ENCODE data around the gene MAD1L1.
"Not testable (repeated sequence)": the region's sequence is repeated elsewhere in the genome, so short reads cannot be mapped to it uniquely, and the experiment has no call there.

MAD1L1 gene

GRCh38 chr7:1846331-1847065 is 386.2 kb downstream of the MAD1L1 start:
- Histone ChIP-seq H3K9me3 (ENCODE audit: control insufficient read depth in 2 of 2, low read length in 2 of 2) (no peaks in the 10 kb centered on the region), H3K27ac (ENCODE audit: low read depth in 2 of 2, low read length in 2 of 2) (no peak overlapping the region), H3K9ac (ENCODE audit: low read depth in 1 of 2, low read length in 2 of 2) (no peak overlapping the region), H3K36me3 (ENCODE audit: control insufficient read depth in 2 of 2, insufficient read depth in 2 of 2, low read length in 2 of 2) (no peaks in the 10 kb centered on the region), H3K27me3 (ENCODE audit: control insufficient read depth in 2 of 2, insufficient read depth in 2 of 2, low read length in 2 of 2) (no peaks in the 10 kb centered on the region), H3K4me3 (ENCODE audit: low read length in 2 of 2) (no peak overlapping the region), H3K4me1 (ENCODE audit: control insufficient read depth in 2 of 2, insufficient read depth in 2 of 2, low read length in 2 of 2) (no peaks in the 10 kb centered on the region)

DNA sequence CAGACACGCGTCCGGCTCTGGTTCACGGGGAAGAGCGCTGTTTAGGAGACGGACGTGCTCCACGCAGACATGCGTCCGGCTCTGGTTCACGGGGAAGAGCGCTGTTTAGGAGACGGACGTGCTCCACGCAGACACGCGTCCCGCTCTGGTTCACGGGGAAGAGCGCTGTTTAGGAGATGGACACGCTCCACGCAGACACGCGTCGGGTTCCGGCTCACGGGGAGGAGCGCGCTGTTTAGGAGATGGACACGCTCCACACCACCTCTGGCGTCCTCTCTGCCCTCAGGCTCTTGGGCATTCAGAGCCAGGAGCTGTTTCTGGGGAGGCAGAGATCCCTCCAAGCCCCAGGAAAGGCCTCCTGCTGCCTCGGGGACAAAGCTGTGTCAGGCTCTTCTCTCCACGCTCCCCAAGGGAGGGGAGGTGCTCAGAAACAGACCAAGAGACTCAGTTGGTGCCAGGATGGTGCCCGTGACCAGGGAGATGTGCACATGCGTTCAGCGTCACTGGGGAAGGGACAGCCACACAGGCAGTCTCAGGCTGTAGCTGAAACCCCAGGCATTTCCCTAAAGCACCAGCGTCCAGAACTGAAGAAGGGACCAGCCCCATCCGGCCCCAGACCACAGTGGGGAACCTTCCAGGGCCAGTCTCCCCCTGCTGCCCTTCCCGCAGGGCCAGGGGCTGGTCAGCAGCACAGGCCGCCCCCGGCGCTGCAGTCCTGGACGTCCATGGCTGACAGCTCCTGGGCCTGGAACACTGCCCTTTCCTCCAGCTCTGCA is 387.0 kb downstream of the MAD1L1 start:
- H3K9ac ChIP-seq (ENCODE audit: low read depth in 1 of 2, low read length in 2 of 2) = no peak overlapping the region
- no peak overlapping the region for H3K27ac ChIP-seq (ENCODE audit: low read depth in 2 of 2, low read length in 2 of 2)
- H3K4me1 ChIP-seq (ENCODE audit: control insufficient read depth in 2 of 2, insufficient read depth in 2 of 2, low read length in 2 of 2) = no peaks in the 10 kb centered on the region
- H3K9me3 ChIP-seq (ENCODE audit: control insufficient read depth in 2 of 2, low read length in 2 of 2) = no peaks in the 10 kb centered on the region
- no peaks in the 10 kb centered on the region for H3K27me3 ChIP-seq (ENCODE audit: control insufficient read depth in 2 of 2, insufficient read depth in 2 of 2, low read length in 2 of 2)
- no peaks in the 10 kb centered on the region for H3K36me3 ChIP-seq (ENCODE audit: control insufficient read depth in 2 of 2, insufficient read depth in 2 of 2, low read length in 2 of 2)
- H3K4me3 ChIP-seq (ENCODE audit: low read length in 2 of 2) = no peak overlapping the region

DNA sequence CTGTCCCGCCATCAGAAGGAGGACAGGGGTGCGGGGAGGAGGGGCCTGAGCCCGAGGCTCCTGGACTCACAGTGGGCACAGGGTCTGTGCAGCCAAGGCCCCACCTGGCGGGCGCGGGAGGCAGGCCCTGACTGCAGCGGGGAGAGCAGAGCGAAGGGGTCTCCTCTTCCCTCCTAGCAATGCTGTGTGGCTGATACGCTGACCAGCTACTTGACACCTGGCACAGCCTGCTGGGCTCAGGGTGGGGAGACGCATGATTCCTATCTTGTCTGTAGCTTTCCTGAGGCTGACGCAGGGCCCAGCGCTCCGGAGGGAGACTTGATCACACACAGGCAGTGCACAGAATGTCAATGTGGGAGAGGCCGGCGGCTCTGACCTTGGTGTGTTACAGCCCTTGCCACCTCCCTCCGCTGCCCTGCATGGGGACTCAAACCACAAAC is 387.8 kb downstream of the MAD1L1 start:
- Histone ChIP-seq H3K9ac (ENCODE audit: low read depth in 1 of 2, low read length in 2 of 2) (no peak overlapping the region), H3K4me3 (ENCODE audit: low read length in 2 of 2) (no peak overlapping the region), H3K27me3 (ENCODE audit: control insufficient read depth in 2 of 2, insufficient read depth in 2 of 2, low read length in 2 of 2) (no peaks in the 10 kb centered on the region), H3K4me1 (ENCODE audit: control insufficient read depth in 2 of 2, insufficient read depth in 2 of 2, low read length in 2 of 2) (no peaks in the 10 kb centered on the region), H3K9me3 (ENCODE audit: control insufficient read depth in 2 of 2, low read length in 2 of 2) (no peaks in the 10 kb centered on the region), H3K36me3 (ENCODE audit: control insufficient read depth in 2 of 2, insufficient read depth in 2 of 2, low read length in 2 of 2) (no peaks in the 10 kb centered on the region), H3K27ac (ENCODE audit: low read depth in 2 of 2, low read length in 2 of 2) (no peak overlapping the region)

DNA sequence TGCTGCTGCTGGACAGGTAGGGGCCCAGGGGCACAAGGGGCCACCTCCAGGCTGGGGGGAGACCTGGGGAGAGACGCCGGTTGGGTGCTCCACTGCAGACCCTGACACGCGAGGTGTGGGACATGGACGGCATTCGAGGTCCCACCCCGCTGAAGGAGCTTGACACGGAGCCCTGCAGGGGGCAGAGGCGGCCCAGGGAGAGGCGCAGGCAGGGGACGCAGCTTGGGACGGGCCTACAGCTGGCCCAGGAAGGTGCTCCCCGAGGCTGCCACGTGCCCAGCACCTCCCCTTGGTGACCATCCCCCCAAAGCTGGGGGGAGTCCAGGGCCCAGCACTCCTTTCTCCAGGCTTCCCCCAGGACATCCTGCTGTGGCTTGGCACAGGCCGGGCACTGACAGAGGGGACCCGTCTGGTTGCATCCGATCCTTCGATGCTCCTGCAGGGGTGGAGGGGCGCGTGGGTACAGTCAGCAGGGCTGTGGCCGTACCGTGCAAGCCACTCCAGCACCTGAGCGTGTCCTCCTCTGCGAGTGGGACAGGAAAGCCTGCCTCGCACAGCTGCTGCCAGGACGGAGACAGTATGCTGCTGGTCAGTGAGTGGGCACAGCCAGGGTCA is 388.3 kb downstream of the MAD1L1 start:
- Histone ChIP-seq H3K36me3 (ENCODE audit: control insufficient read depth in 2 of 2, insufficient read depth in 2 of 2, low read length in 2 of 2) (no peaks in the 10 kb centered on the region), H3K9me3 (ENCODE audit: control insufficient read depth in 2 of 2, low read length in 2 of 2) (no peaks in the 10 kb centered on the region), H3K4me1 (ENCODE audit: control insufficient read depth in 2 of 2, insufficient read depth in 2 of 2, low read length in 2 of 2) (no peaks in the 10 kb centered on the region), H3K4me3 (ENCODE audit: low read length in 2 of 2) (no peak overlapping the region), H3K27ac (ENCODE audit: low read depth in 2 of 2, low read length in 2 of 2) (no peak overlapping the region), H3K27me3 (ENCODE audit: control insufficient read depth in 2 of 2, insufficient read depth in 2 of 2, low read length in 2 of 2) (no peaks in the 10 kb centered on the region), H3K9ac (ENCODE audit: low read depth in 1 of 2, low read length in 2 of 2) (no peak overlapping the region)

GRCh38 chr7:1843921-1844335 is 388.8 kb downstream of the MAD1L1 start:
- Histone ChIP-seq H3K27ac (ENCODE audit: low read depth in 2 of 2, low read length in 2 of 2) (no peak overlapping the region), H3K9ac (ENCODE audit: low read depth in 1 of 2, low read length in 2 of 2) (no peak overlapping the region)

GRCh38 chr7:1843271-1843861 is 389.4 kb downstream of the MAD1L1 start:
- H3K36me3 ChIP-seq (ENCODE audit: control insufficient read depth in 2 of 2, insufficient read depth in 2 of 2, low read length in 2 of 2) = no peaks in the 10 kb centered on the region
- no peak overlapping the region for H3K9ac ChIP-seq (ENCODE audit: low read depth in 1 of 2, low read length in 2 of 2)
- H3K27ac ChIP-seq (ENCODE audit: low read depth in 2 of 2, low read length in 2 of 2) = no peak overlapping the region
- H3K4me3 ChIP-seq (ENCODE audit: low read length in 2 of 2) = no peak overlapping the region
- no peaks in the 10 kb centered on the region for H3K27me3 ChIP-seq (ENCODE audit: control insufficient read depth in 2 of 2, insufficient read depth in 2 of 2, low read length in 2 of 2)
- H3K9me3 ChIP-seq (ENCODE audit: control insufficient read depth in 2 of 2, low read length in 2 of 2) = no peaks in the 10 kb centered on the region
- no peaks in the 10 kb centered on the region for H3K4me1 ChIP-seq (ENCODE audit: control insufficient read depth in 2 of 2, insufficient read depth in 2 of 2, low read length in 2 of 2)

More at GRCh38 chr7:1843921-1844335, 388.8 kb downstream of the MAD1L1 start:
- H3K4me3 ChIP-seq (ENCODE audit: low read length in 2 of 2) = no peak overlapping the region
- H3K4me1 ChIP-seq (ENCODE audit: control insufficient read depth in 2 of 2, insufficient read depth in 2 of 2, low read length in 2 of 2) = no peaks in the 10 kb centered on the region
- no peaks in the 10 kb centered on the region for H3K36me3 ChIP-seq (ENCODE audit: control insufficient read depth in 2 of 2, insufficient read depth in 2 of 2, low read length in 2 of 2)
- H3K9me3 ChIP-seq (ENCODE audit: control insufficient read depth in 2 of 2, low read length in 2 of 2) = no peaks in the 10 kb centered on the region
- no peaks in the 10 kb centered on the region for H3K27me3 ChIP-seq (ENCODE audit: control insufficient read depth in 2 of 2, insufficient read depth in 2 of 2, low read length in 2 of 2)

DNA sequence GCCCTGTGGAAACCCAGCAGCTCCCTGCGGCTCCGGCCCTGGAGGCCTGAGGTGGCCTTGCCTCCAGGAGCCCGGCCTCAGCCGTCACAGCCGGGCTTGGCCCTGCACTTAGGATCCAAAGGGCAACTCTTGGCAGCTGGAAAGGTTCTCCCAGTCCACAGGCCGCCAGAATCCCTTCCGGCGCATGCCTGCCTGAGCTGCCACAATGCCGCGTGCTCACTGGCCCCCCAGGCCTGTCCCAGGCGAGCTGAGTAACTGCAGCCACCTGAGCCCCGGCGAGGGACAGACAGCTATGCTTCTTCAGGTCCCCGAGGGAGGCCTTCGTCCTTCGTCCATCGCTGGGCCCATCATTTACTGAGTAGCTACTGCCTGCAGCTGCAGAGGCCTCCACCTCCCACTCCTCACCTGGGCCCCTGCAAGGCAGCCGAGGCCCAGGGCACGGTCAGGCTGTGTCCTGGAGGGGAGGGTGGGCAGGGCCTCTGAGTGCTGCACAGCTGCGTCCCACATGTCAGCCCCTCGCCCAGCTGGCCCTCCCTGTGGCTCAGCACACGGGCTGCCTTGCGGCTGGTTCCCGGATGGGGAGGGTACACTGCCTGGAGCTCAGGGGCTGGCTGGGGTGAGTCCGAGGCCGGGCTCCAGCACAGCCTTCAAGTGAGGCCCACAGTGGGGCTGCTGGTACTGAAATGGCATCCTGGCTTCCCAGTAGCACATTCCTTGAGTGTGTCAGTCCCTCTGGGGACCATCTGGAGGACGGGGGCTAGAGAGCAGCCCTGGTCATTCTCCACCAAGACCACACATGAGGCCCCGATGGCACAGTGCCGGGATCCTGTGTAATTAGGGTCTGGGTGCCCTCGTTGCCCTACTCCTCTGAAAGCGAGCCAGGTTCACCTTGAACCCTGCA is 390.2 kb downstream of the MAD1L1 start:
- no peaks in the 10 kb centered on the region for H3K27me3 ChIP-seq (ENCODE audit: control insufficient read depth in 2 of 2, insufficient read depth in 2 of 2, low read length in 2 of 2)
- H3K4me1 ChIP-seq (ENCODE audit: control insufficient read depth in 2 of 2, insufficient read depth in 2 of 2, low read length in 2 of 2) = no peaks in the 10 kb centered on the region
- H3K36me3 ChIP-seq (ENCODE audit: control insufficient read depth in 2 of 2, insufficient read depth in 2 of 2, low read length in 2 of 2) = no peaks in the 10 kb centered on the region
- no peak overlapping the region for H3K9ac ChIP-seq (ENCODE audit: low read depth in 1 of 2, low read length in 2 of 2)
- H3K4me3 ChIP-seq (ENCODE audit: low read length in 2 of 2) = no peak overlapping the region
- no peak overlapping the region for H3K27ac ChIP-seq (ENCODE audit: low read depth in 2 of 2, low read length in 2 of 2)
- H3K9me3 ChIP-seq (ENCODE audit: control insufficient read depth in 2 of 2, low read length in 2 of 2) = no peaks in the 10 kb centered on the region

- not testable (repeated sequence) for H3K27me3 ChIP-seq (ENCODE audit: control insufficient read depth in 2 of 2, insufficient read depth in 2 of 2, low read length in 2 of 2); H3K4me3 ChIP-seq (ENCODE audit: low read length in 2 of 2); H3K4me1 ChIP-seq (ENCODE audit: control insufficient read depth in 2 of 2, insufficient read depth in 2 of 2, low read length in 2 of 2); H3K27ac ChIP-seq (ENCODE audit: low read depth in 2 of 2, low read length in 2 of 2); H3K9me3 ChIP-seq (ENCODE audit: control insufficient read depth in 2 of 2, low read length in 2 of 2); H3K36me3 ChIP-seq (ENCODE audit: control insufficient read depth in 2 of 2, insufficient read depth in 2 of 2, low read length in 2 of 2); H3K9ac ChIP-seq (ENCODE audit: low read depth in 1 of 2, low read length in 2 of 2)
Observed at GRCh38 chr7:1841286-1842021, 391.3 kb downstream of the MAD1L1 start.

GRCh38 chr7:1840744-1841143 is 392.0 kb downstream of the MAD1L1 start:
- H3K27ac ChIP-seq (ENCODE audit: low read depth in 2 of 2, low read length in 2 of 2); H3K27me3 ChIP-seq (ENCODE audit: control insufficient read depth in 2 of 2, insufficient read depth in 2 of 2, low read length in 2 of 2); H3K4me3 ChIP-seq (ENCODE audit: low read length in 2 of 2); H3K36me3 ChIP-seq (ENCODE audit: control insufficient read depth in 2 of 2, insufficient read depth in 2 of 2, low read length in 2 of 2); H3K9ac ChIP-seq (ENCODE audit: low read depth in 1 of 2, low read length in 2 of 2); H3K4me1 ChIP-seq (ENCODE audit: control insufficient read depth in 2 of 2, insufficient read depth in 2 of 2, low read length in 2 of 2); H3K9me3 ChIP-seq (ENCODE audit: control insufficient read depth in 2 of 2, low read length in 2 of 2): not testable (repeated sequence)

Data from mucosa of rectum (tissue), 2 donors.